Activated T-helper 17 cell treated with anti-CD3 and anti-CD28 coated beads, Interleukin-2, amount 50 U/mL, for 72 hours (primary cell): ENCODE measurements around the gene MEGF11. TPM values are rescaled to one million over a fixed set of nuclear protein-coding genes. Genes with fewer than 3 reads are reported as not detected.

Source experiments
- ATAC-seq: fragments of 150-1000 bp; cut with Tn5 transposase; replicated peaks from 2 replicates; pipeline ENCODE4 v1.10.0; 2021; ENCODE audit warnings: mild to moderate bottlenecking, moderate library complexity
- H3K27ac Mint-ChIP-seq: one replicate; pipeline ENCODE4 v1.8.0; 2022; ENCODE audit warnings: mixed read lengths
- H3K27me3 Mint-ChIP-seq: one replicate; pipeline ENCODE4 v1.8.0; 2022; ENCODE audit warnings: mixed read lengths
- H3K36me3 Mint-ChIP-seq: one replicate; pipeline ENCODE4 v1.8.0; 2022; ENCODE audit warnings: low read depth, mild to moderate bottlenecking, mixed read lengths
- H3K4me1 Mint-ChIP-seq: one replicate; pipeline ENCODE4 v1.8.0; 2022; ENCODE audit warnings: mixed read lengths
- H3K4me3 Mint-ChIP-seq: one replicate; pipeline ENCODE4 v1.8.0; 2022; ENCODE audit warnings: mild to moderate bottlenecking, mixed read lengths
- H3K9me3 Mint-ChIP-seq: one replicate; pipeline ENCODE4 v1.8.0; 2022; ENCODE audit warnings: mixed read lengths
- total RNA-seq, 2 donors: library from RNA; stranded (reverse); gene quantifications; one replicate each; pipeline ENCODE4 v1.2.3, GENCODE V29; 2022

The MEGF11 gene
- total RNA-seq, 2 donors from 2014 or later, result not detected

DNA sequence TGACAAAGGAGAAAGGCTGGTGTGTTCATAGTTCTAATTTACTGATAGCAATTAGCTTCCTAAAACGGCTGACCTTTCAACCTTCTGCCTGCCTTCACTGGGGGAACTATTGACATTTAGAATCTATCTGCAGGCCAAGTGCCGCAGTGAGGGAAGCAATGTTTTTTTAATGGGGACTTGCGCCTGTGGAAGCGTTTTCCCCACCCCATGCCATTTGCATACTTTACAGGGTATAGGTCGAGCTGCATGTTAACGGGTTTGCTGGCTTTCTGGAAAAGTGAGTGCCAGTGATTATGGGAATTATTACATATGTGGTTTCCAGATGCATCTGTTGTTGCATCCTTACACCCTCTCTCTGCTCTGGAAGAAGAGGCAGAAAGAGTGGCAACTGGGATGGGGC lies 204.2 kb downstream of the MEGF11 start:
- H3K27me3 Mint-ChIP-seq, result peaks cover 3% of the 10 kb centered on the region
- ATAC-seq, result no peak

DNA sequence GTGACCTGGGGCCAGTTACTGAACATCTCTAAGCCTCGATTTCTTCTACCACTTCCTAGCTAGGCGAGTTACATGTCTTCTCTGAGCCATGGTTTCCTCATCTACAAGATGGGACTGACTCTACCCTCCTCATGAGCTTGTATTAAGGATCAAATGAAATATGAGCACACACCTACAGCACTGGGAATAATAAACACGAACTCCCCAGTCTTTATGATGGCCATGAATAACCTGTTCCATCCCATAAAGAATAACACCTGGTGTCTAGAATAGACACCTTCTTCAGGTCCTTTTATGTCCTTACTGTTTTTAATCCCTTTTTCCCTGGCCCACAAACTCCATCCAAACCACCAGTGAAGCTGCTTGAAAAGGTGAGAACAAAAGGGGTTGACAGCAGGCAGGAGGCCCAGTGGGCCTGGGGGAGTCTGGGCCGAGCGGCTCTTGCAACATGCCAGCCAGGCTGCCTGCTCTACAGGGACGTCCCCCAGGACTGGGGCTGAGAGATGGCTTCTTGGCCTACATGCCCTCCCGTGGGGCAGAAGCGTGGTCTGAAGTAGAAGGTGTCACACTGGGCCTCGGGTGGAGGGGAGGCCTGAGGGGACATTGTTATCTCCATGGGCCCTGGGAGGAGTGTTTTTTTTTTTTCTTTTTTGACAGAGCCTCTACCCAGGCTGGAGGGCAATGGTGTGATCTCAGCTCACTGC lies 206.1 kb downstream of the MEGF11 start:
- Mint-ChIP-seq H3K4me3 (no peak overlapping the region), H3K9me3 (no peaks in the 10 kb centered on the region), H3K27me3 (peaks cover 3% of the 10 kb centered on the region), H3K4me1 (no peaks in the 10 kb centered on the region), H3K27ac (no peak overlapping the region), H3K36me3 (no peaks in the 10 kb centered on the region)
- no peak for ATAC-seq

More for the DNA sequence above, 204.2 kb downstream of the MEGF11 start:
- Mint-ChIP-seq H3K27ac (no peak overlapping the region), H3K9me3 (no peaks in the 10 kb centered on the region), H3K4me1 (no peaks in the 10 kb centered on the region), H3K36me3 (no peaks in the 10 kb centered on the region), H3K4me3 (no peak overlapping the region)

DNA sequence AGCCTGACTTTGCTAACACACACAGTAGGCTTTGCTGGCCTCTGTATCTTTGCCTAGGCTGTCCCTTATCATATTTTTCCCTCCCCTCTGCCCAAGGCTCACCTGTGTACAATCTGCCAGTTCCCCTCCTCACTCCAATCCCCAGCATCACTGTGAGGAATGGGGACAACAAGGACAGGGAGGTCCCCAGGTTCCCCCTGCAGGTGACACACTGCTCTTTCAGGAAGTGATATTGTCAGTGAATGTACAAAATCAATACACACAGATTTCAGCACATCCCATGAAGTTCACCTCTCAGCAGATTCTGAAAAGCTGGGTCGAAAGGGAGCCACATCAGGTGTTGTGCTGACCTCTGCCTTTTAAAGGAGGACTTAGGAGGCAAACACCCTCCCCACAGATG lies 206.8 kb downstream of the MEGF11 start:
- no peak for ATAC-seq
- H3K9me3 Mint-ChIP-seq, result no peaks in the 10 kb centered on the region
- H3K4me1 Mint-ChIP-seq, result no peaks in the 10 kb centered on the region
- no peaks in the 10 kb centered on the region for H3K36me3 Mint-ChIP-seq
- H3K4me3 Mint-ChIP-seq, result no peak overlapping the region
- H3K27ac Mint-ChIP-seq, result no peak overlapping the region
- peaks cover 3% of the 10 kb centered on the region for H3K27me3 Mint-ChIP-seq

GRCh38 chr15:66046326-66046725 lies 207.2 kb downstream of the MEGF11 start:
- Mint-ChIP-seq H3K27me3 (peaks cover 3% of the 10 kb centered on the region), H3K4me3 (no peak overlapping the region), H3K4me1 (no peaks in the 10 kb centered on the region), H3K36me3 (no peaks in the 10 kb centered on the region), H3K27ac (no peak overlapping the region), H3K9me3 (no peaks in the 10 kb centered on the region)
- no peak for ATAC-seq

DNA sequence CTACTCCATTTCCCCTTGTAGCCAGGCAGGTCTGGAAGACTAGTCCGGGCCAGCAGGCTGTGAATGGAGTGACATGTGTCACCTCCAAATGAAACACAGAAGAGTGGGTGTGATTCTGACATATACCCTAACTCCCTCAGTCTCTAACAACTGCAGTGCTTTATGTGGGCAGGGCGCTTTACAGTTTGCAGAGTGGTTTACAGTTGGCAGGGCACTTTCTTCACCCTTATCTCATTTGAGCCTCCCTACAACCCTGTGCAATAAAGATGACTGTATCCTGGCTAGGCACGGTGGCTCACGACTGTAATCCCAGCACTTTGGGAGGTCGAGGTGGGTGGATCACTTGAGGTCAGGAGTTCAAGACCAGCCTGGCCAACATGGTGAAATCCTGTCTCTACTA lies 208.0 kb downstream of the MEGF11 start:
- Mint-ChIP-seq H3K4me3 (no peak overlapping the region), H3K9me3 (no peaks in the 10 kb centered on the region), H3K27ac (no peak overlapping the region), H3K36me3 (no peaks in the 10 kb centered on the region), H3K4me1 (no peaks in the 10 kb centered on the region), H3K27me3 (peaks cover 3% of the 10 kb centered on the region)
- ATAC-seq, result no peak

GRCh38 chr15:66044837-66045236 lies 208.7 kb downstream of the MEGF11 start:
- Mint-ChIP-seq H3K27me3 (peaks cover 5% of the 10 kb centered on the region), H3K36me3 (no peaks in the 10 kb centered on the region), H3K4me3 (no peak overlapping the region), H3K4me1 (no peaks in the 10 kb centered on the region), H3K27ac (no peak overlapping the region), H3K9me3 (no peaks in the 10 kb centered on the region)
- no peak for ATAC-seq

DNA sequence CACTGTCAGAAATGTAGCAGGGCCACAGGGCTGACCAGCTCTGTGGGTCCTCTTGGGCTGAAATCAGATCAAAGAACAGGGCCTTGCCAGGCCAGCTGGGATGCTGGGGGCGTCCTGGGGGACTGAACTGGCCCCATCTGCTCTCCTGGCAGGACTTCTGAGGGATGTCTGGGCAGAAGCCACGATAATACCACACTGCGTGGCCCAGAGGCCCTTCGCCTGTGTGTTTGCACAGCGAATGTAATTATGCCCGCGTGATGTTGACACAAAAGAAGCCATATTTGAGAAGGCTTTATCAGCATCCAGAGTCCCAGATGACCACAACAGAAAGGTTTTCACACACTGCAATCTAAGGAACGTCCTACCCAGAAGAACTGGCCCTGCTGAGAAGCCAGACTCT lies 210.3 kb downstream of the MEGF11 start:
- no peaks in the 10 kb centered on the region for H3K36me3 Mint-ChIP-seq
- peaks cover 13% of the 10 kb centered on the region for H3K27me3 Mint-ChIP-seq
- no peak overlapping the region for H3K4me3 Mint-ChIP-seq
- no peaks in the 10 kb centered on the region for H3K9me3 Mint-ChIP-seq
- ATAC-seq, result no peak
- H3K4me1 Mint-ChIP-seq, result no peaks in the 10 kb centered on the region
- H3K27ac Mint-ChIP-seq, result no peak overlapping the region

- no peak overlapping the region for H3K27ac Mint-ChIP-seq
- H3K36me3 Mint-ChIP-seq, result no peaks in the 10 kb centered on the region
- ATAC-seq, result no peak
- no peaks in the 10 kb centered on the region for H3K4me1 Mint-ChIP-seq
- H3K9me3 Mint-ChIP-seq, result no peaks in the 10 kb centered on the region
- H3K4me3 Mint-ChIP-seq, result no peak overlapping the region
- H3K27me3 Mint-ChIP-seq, result peaks cover 14% of the 10 kb centered on the region
Measured at GRCh38 chr15:66042624-66043023, 210.9 kb downstream of the MEGF11 start.

DNA sequence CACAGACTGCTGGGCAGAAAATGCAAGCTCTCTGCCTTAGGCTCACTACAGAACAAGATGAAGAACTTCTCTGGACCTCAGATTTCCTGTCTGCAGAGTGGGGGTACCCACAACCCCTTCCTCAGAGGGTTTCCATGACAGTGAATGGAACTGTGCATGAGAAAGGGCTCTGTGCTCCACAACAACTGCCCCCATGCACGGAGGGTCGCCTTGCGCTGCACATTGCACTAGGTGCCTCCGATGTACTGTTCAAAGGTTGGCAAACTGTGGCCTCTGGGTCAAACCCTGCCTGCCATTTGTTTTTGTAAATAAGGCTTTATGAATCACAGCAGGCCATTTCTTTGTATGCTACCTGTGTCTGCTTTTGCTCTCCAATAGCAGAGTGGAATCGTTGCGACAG lies 212.3 kb downstream of the MEGF11 start:
- Mint-ChIP-seq H3K9me3 (no peaks in the 10 kb centered on the region), H3K4me3 (no peak overlapping the region), H3K27me3 (peaks cover 25% of the 10 kb centered on the region), H3K27ac (no peak overlapping the region), H3K4me1 (no peaks in the 10 kb centered on the region), H3K36me3 (no peaks in the 10 kb centered on the region)
- no peak for ATAC-seq

DNA sequence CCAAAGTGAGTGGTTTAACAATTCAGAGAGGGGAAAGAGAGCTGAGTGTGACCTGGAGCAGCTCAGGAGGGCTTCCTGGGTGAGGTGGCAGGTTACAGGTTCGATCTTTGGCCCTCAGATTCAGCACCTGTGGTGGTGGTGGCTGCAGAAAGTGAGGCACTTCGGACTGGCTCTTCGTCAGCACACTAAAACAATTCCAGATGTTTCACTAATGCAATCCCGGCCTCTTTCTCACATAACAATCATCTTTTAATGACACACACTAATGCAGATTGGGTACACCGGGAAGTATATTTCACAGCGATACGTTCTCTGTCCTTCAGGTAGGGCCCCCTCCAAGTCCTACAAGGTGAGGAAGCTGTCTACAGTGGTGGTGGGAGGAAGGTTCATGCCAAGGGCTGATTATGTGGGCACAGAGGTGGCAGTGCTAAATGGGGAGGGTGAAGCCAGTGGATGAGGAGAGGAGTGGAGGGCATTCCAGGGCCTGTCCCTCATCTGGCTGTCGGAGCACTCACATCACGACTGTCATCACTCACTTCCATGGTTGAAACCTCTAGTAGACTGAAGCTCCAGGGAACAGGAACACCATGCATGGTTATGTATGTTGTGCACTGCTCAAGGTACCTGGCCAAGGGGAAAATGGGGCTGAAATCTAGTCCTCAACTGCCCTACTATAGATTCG lies 213.2 kb downstream of the MEGF11 start:
- Mint-ChIP-seq H3K4me3 (no peak overlapping the region), H3K27ac (no peak overlapping the region), H3K36me3 (no peaks in the 10 kb centered on the region), H3K27me3 (peaks cover 29% of the 10 kb centered on the region), H3K4me1 (no peaks in the 10 kb centered on the region), H3K9me3 (no peaks in the 10 kb centered on the region)
- ATAC-seq, result no peak

DNA sequence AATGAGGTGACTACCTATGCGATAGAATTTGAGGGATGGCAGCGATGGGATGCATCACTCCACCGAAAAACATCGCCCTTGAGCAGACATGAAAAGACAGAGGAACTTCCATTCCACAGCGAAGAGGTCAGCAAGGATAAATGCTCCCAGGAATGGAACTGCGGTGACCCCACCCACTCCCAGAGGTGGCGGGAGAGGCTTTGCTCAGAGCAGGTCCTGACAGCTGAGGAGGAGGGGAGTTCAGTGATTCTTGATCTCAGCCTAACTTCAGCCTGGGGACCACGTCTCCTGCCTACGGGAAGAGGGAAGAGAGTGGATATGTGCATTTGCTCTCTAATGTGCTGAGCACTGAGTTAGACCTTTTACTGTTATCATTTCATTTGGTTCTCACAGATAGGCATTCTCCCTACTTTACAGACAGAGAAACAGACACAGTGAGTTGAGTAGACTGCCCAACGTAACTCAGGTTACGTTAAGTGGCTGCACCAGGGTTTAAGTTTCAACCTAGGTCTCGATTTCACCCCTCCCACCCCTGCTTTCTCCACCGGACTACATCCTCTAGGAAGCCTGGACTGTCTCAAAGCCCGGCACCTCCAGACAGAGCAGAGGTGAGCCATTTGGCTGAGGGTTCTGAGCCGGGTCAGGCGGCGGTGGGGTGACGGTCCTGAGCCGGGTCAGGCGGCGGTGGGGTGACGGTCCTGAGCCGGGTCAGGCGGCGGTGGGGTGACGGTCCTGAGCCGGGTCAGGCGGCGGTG lies 214.3 kb downstream of the MEGF11 start:
- H3K36me3 Mint-ChIP-seq, result no peaks in the 10 kb centered on the region

GRCh38 chr15:66038387-66039116 lies 215.0 kb downstream of the MEGF11 start:
- H3K36me3 Mint-ChIP-seq, result no peaks in the 10 kb centered on the region
- H3K27me3 Mint-ChIP-seq, result peaks cover 34% of the 10 kb centered on the region
- no peak for ATAC-seq
- no peak overlapping the region for H3K4me3 Mint-ChIP-seq
- H3K27ac Mint-ChIP-seq, result no peak overlapping the region
- H3K4me1 Mint-ChIP-seq, result no peaks in the 10 kb centered on the region
- H3K9me3 Mint-ChIP-seq, result no peaks in the 10 kb centered on the region

More for the DNA sequence above, 214.3 kb downstream of the MEGF11 start:
- Mint-ChIP-seq H3K27ac (no peak overlapping the region), H3K9me3 (no peaks in the 10 kb centered on the region), H3K4me3 (no peak overlapping the region), H3K27me3 (peaks cover 31% of the 10 kb centered on the region), H3K4me1 (no peaks in the 10 kb centered on the region)
- ATAC-seq, result no peak

GRCh38 chr15:66036859-66037258 lies 216.7 kb downstream of the MEGF11 start:
- H3K27ac Mint-ChIP-seq, result no peak overlapping the region
- no peaks in the 10 kb centered on the region for H3K36me3 Mint-ChIP-seq
- H3K4me1 Mint-ChIP-seq, result no peaks in the 10 kb centered on the region
- ATAC-seq, result no peak
- peaks cover 39% of the 10 kb centered on the region for H3K27me3 Mint-ChIP-seq
- H3K4me3 Mint-ChIP-seq, result no peak overlapping the region
- peaks cover 6% of the 10 kb centered on the region for H3K9me3 Mint-ChIP-seq

GRCh38 chr15:66035901-66036300 lies 217.6 kb downstream of the MEGF11 start:
- no peak for ATAC-seq
- no peak overlapping the region for H3K4me3 Mint-ChIP-seq
- no peaks in the 10 kb centered on the region for H3K36me3 Mint-ChIP-seq
- H3K27me3 Mint-ChIP-seq, result peaks cover 45% of the 10 kb centered on the region
- no peaks in the 10 kb centered on the region for H3K4me1 Mint-ChIP-seq
- peaks cover 12% of the 10 kb centered on the region for H3K9me3 Mint-ChIP-seq
- H3K27ac Mint-ChIP-seq, result no peak overlapping the region
